GM19043 (cell line): ENCODE results near the gene UST.
"Not testable (repeated sequence)": the region's sequence is repeated elsewhere in the genome, so short reads cannot be mapped to it uniquely, and the experiment has no call there.

Experiments used
- ATAC-seq: cut with Tn5 transposase; IDR thresholded peaks from one replicate; pipeline ENCODE4 v1.9.1; 2021; ENCODE audit warnings: low read depth; ENCODE audit not compliant: unreplicated experiment

The UST gene

DNA sequence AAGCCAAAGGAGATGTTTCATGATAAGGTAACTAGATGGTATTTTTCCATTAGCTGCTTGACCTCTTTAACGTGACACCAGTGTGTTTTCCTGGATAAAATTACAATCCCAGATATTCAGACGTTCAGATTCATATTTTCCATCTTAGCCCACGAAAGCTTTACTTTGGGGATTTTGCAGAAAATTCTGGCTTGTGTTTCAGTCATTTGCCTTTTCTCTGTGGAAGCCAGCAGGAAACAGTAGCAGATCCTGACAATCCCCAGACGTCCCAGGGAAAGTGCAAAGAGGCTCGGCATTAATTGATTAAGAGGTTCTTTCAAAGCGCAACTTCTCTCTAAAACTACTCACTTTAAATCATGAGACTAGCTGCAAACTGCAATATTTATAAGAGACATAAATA lies 243.6 kb downstream of the UST start:
- no peak for ATAC-seq

DNA sequence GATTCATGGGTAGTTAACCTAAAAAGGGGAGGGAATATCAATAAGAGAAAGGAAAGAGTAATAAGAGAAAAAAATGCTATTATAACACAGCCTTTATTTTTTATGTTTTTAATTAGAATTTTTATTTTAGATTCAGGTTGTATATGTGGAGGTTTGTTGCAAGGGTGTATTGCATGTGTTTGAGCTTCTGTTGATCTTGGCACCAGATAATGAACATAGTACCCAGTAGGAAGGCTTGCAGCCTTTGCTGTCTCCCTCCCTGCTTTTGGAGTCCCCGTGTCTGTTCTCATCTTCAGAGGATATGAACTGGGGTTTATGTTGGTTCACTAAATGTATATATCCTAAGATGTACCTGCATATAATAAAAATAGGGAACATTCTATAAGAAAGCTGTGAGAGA lies 250.0 kb downstream of the UST start:
- no peak for ATAC-seq

GRCh38 chr6:148997865-148998264 lies 251.0 kb downstream of the UST start:
- no peak for ATAC-seq

DNA sequence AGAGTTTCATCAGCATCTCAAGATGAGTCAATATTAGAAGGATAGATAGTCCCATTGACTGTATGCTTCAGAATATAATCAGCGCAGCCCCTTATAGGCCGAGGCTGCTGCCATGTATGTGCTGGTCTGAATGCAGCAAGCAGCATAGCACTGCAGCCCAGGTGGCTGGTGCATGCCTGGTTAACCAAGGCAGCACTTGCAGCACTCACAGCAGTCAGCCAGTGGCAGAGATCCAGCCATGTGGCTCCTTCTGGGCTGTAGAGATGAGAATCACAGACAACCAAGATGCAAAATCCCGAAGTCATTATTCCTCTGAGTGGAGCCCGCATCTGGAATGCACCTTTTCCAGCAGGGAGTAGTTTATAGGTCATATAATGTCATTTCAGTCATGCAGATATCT lies 251.9 kb downstream of the UST start:
- no peak for ATAC-seq

DNA sequence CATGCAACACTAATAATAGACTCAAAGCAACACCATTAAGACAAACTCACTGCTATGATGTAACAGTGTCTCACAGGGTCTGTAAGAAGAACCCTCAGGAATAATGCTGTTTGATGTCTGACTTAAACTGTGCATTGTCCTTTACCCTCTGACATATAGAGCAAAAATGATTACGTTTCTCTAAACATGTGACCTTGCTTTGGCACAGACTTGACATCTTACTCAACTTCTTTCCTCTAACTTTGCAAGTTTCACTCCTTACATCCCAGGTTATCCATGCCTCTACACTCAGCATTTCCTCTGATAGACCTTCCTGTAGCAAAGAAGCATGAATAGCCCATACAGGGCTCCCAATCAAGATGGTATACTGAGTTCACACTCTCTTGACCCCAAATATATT lies 252.7 kb downstream of the UST start:
- ATAC-seq, result no peak

DNA sequence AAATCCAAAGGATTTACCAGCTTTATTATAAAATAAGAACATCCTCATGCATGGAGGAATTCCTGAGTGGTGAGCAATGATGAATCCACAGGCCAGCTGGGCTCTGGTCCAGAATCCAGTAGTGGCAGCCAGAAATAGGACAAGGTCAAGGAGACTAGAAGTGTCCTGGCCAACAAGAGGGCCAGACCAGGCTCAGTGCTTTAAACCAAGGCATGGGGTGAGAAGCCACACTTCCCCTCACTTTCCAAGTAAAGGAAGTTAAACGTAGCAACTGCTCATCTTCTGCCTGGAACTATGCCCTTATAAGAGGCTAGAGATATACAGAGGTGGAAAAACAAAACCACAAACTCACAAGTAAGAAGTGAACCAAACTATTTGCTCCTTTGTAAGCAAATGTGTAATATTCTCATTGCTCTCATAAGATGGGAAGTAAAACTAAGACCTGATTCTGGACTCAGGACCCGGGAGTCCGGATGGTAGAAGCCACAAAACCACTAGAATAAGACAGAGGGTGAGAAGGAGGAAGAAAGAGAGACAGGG lies 253.2 kb downstream of the UST start:
- ATAC-seq, result no peak

GRCh38 chr6:149001422-149001821 lies 254.6 kb downstream of the UST start:
- no peak for ATAC-seq

DNA sequence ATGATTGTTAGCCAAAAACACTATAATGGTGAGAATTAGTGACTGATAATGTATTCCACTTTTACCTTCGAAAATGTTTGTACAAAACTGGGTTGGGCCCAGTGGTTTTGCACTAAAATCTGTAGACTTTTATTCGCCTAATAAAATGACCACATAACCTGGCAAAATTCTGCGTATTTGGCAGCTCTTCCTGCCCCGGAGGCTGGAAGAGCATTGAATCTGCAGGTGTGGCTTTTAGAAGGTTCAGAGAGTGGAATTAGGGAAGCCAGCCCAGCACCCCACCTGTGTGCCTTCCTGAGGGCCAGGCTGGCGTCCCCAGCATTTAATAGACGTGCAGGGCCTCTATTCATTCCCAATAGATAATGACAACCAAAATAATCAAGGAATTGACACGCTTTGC lies 256.7 kb downstream of the UST start:
- no peak for ATAC-seq

DNA sequence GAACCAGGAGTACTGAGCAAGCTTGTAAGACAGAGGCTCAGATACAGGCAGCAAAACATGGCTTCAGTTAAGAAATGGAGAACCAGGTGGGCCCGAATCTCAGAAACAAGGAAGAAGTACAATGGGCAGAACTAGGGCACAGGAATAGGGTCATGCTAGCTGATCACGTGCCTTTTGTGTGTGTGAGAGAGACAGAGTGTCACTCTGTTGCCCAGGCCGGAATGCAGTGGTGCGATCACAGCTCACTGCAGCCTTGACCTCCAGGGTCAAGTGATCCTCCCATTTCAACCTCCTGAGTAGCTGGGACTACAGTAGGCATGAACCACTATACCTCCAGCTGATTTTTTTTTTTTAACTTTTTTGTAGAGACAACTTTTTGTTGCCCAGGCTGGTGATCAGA lies 257.8 kb downstream of the UST start:
- no peak for ATAC-seq

- not testable (repeated sequence) for ATAC-seq
Measured at GRCh38 chr6:149006236-149006635, 259.4 kb downstream of the UST start.

DNA sequence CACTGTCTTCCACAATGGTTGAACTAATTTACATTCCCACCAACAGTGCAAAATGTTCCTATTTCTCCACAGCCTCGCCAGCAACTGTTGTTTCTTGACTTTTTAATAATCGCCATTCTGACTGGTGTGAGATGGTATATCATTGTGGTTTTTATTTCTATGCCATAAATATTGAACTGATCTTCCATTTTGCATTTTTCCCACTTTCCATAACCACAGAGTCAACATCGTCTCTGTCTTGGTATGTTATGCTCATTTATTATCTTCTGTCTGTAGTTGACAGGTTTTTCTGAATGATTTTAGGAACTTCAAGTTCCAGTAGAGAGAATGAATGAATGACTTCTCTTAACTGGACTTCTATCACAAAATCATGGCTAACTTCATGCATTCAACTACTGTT lies 259.8 kb downstream of the UST start:
- ATAC-seq, result no peak

DNA sequence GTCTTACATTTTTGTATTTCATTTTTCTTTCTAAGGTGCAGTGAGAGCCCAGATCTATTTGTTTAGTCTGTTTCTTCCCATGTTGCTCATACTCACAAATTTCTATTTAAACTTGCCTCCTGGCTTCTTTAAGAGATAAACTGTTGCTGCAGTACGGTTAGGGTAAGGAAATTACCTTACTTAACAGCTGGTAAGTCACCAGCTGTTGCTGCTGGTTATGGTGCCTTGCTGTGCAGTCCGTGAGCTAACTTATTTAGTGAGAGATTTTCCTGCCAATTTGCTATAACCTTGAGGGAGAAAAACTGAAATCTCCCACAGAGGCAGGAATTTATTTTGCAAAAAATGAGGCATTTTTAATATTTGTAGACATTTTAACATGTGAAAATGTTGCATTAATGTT lies 261.0 kb downstream of the UST start:
- no peak for ATAC-seq

DNA sequence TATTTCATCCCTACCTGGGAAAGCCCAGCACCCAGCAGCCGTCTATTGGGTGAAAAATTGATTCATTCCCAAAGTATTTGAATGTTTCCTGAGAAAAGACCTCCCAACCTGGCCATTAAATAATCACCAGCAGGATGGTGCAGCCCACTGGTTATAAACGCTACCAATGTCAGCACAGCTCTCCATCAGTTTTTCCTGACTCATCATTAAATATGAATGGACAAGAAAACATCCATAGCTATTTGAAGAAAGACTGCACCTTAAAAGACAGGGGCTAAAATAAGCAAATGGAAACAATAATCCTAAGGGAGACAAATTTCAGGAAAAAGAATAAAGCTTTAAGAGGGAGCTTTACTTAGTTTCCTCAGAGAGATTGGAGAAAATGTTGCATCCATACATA lies 261.9 kb downstream of the UST start:
- no peak for ATAC-seq

DNA sequence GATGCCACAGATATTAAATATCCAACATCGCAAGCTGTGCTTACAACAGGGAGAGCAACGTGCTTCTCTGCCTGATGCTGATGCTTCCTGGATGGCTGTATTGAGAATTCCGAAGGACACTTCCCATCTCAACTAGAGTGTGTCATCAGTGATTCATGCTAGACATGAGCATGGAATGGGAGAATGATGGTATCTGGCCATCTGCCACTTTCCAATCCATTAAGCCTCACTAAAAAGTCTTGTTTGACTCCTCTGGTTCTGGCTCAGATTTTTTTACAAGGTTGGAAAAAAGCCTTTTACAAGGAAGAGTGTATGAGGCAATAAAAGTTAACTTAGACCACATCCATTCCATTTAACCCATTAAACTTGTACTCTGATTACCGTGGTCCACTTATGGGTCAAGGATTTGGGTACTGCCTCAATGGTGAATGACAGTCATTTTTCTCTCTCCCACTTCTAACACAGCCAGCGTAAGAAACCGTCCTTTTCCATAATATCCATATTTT lies 265.3 kb downstream of the UST start:
- ATAC-seq, result no peak

DNA sequence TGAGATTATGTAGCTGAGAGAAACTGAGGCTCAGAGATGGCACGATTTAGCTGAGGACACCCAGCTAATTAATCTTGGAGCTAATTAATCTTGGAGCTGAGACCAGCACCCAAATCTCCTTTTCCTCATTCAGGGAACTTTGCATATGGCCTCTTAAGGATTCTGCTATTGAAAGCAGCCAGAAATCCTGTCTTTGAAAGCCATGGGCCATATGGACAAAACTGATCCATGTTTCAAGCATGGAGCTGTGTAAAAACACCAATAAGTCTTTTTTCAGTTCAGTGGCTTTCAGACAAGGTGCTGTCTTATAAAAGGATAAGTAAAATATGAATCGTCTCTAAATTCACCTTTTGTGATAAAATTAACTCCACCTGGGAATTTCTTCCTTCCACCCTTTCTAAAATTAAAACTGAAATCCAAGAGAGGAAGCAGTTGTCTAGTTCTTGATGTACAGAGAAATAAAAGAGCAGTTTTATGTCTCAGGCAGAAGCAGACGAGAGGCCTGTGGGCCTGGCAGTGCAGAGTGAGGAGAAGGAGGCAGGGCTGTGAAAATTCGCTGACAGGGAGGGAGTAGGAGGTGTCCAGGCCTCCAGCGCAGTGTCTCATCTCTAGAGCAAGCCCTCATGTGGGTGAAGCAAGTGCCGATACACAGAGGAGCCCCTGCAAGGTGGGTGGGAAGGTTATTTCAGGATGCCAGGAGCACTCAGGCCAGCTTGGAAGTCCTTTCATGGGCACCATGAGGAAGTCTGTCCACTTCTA lies 266.9 kb downstream of the UST start:
- ATAC-seq, result no peak

GRCh38 chr6:149014631-149015534 lies 268.1 kb downstream of the UST start:
- no peak for ATAC-seq

GRCh38 chr6:149015535-149016525 lies 269.0 kb downstream of the UST start:
- no peak for ATAC-seq

DNA sequence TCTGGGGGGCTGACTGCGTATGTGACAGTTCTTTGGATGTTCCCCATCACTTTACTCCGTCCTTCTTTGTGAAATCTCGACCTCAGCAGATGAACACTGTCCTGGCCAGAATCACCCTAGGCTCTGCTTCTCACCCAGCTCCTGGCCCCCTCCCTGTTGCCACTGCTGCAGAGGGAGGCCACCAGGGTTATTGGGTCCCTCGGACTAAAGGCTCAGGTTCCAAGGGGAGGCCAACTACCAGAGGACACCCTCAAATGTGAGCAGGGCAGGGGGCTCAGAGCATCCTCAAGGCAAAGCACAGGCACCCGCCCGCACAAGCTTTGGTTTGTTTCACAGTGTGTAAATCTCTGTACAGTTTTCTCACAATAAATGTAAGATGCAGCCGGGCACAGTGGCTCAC lies 269.9 kb downstream of the UST start:
- no peak for ATAC-seq

GRCh38 chr6:149020319-149020718 lies 273.5 kb downstream of the UST start:
- ATAC-seq, result no peak

DNA sequence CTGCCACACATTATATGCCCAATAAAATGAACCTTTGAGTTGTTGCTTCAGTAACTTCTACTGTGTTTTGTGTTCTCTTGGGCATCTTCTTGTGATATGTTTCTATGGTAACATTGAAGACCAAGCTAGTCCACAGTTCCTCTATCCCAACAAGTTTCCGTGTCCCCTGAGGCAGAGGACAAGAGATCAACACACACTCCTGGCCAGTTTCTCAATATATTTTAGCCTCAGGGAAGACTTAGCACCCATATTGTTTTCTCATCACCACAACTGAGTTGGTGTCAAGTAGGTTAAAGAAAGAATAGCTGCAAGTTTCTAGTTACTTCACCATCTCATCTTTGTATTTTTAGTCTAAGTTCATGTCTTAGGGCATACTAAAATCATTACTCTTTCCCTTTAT lies 277.5 kb downstream of the UST start:
- no peak for ATAC-seq
